Adipocyte (in vitro differentiated cells): ENCODE data around the gene ATR.
"Not testable (repeated sequence)": the region's sequence is repeated elsewhere in the genome, so short reads cannot be mapped to it uniquely, and the experiment has no call there.

Experiments used
- DNase-seq: peaks from one replicate; pipeline ENCODE4 v3.0.0-alpha.2; 2015; ENCODE audit warnings: low read depth
- H3K27me3 ChIP-seq: replicated peaks from 2 replicates; pipeline ENCODE4 v1.7.0; 2013; ENCODE audit warnings: mild to moderate bottlenecking, low read length, moderate library complexity; ENCODE audit not compliant: control insufficient read depth, insufficient read depth
- H3K36me3 ChIP-seq: 2 replicates; pipeline ENCODE4 v1.7.0; 2013; ENCODE audit warnings: low read length, mild to moderate bottlenecking, moderate library complexity; ENCODE audit not compliant: control insufficient read depth, insufficient read depth, severe bottlenecking
- H3K4me1 ChIP-seq: 2 replicates; pipeline ENCODE4 v1.7.0; 2013; ENCODE audit warnings: mild to moderate bottlenecking, low read length, moderate library complexity; ENCODE audit not compliant: control insufficient read depth, insufficient read depth
- H3K4me3 ChIP-seq: 2 replicates; pipeline ENCODE4 v1.7.0; 2013; ENCODE audit warnings: mild to moderate bottlenecking, low read length, moderate library complexity
- H3K9ac ChIP-seq: 2 replicates; pipeline ENCODE4 v1.7.0; 2013; ENCODE audit warnings: mild to moderate bottlenecking, low read length, moderate library complexity
- H3K9me3 ChIP-seq: 2 replicates; pipeline ENCODE4 v1.7.0; 2013; ENCODE audit warnings: mild to moderate bottlenecking, low read length, moderate library complexity; ENCODE audit not compliant: control insufficient read depth

ATR gene

DNA sequence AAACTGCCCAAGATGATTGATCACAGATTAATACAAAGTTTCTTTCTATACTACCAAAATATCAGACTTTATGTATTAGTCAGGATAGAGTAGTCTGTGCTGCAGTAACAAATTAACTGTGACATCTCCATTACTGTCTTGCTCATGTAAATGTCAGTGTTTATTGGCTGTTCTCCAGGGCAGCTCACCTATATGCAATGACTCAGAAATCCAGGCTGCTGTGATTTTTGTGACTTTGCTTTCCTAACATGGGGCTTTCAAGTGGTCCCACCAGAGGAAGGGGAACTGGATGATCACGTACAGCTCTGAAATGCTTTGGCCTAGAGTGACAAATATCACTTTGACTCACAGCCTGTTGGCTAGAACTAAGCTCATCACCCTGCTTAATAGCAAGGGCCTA lies 30.6 kb upstream of the ATR start:
- H3K9me3 ChIP-seq = no peaks in the 10 kb centered on the region
- H3K4me1 ChIP-seq = no peaks in the 10 kb centered on the region
- no peaks in the 10 kb centered on the region for H3K27me3 ChIP-seq
- no peak overlapping the region for H3K9ac ChIP-seq
- no peak overlapping the region for H3K4me3 ChIP-seq
- no peak for DNase-seq
- H3K36me3 ChIP-seq = no peaks in the 10 kb centered on the region

DNA sequence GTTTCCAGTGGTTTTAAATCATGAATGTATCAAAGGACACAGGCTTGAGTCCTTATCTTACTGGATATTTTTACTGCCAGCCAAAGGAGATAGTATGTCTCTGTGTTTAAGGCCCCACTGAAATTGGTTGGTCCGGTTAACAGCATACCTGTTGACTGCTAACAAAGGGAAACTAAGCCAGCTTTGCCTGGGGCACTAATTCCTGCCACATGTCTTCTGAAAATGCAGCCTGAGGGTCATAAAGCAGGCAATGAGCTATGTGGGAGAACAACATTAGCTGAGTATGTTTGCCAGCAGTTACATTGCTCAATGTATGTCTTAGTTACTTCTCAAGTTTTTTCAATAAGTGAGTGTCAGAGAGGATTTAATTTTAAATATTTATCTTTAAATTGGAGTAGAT lies 30.1 kb upstream of the ATR start:
- no peak overlapping the region for H3K9ac ChIP-seq
- no peaks in the 10 kb centered on the region for H3K27me3 ChIP-seq
- H3K9me3 ChIP-seq = no peaks in the 10 kb centered on the region
- DNase-seq = peak; percentile 41
- no peaks in the 10 kb centered on the region for H3K36me3 ChIP-seq
- no peak overlapping the region for H3K4me3 ChIP-seq
- H3K4me1 ChIP-seq = no peaks in the 10 kb centered on the region

DNA sequence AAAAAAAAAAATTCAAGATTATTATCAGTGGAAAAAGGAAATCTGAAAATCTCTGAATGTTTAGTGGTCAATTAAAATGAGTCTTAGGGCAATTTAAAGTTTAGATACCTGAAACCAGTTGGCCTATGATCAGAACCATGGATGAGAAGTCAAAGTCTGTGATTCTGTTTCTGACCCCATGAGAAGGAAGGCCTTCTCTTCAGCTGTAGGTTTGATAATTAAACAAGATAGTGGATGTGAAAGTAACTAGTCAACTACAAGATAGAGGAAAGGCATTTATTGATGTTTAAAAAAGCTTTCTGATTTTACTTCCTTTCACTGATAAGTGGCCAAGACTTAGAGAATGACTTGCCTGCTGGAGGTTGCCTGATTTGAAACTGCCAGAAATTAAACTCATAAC lies 26.4 kb upstream of the ATR start:
- H3K27me3 ChIP-seq = no peaks in the 10 kb centered on the region
- H3K9me3 ChIP-seq = no peaks in the 10 kb centered on the region
- H3K9ac ChIP-seq = no peak overlapping the region
- DNase-seq = no peak
- H3K36me3 ChIP-seq = no peaks in the 10 kb centered on the region
- no peak overlapping the region for H3K4me3 ChIP-seq
- no peaks in the 10 kb centered on the region for H3K4me1 ChIP-seq

DNA sequence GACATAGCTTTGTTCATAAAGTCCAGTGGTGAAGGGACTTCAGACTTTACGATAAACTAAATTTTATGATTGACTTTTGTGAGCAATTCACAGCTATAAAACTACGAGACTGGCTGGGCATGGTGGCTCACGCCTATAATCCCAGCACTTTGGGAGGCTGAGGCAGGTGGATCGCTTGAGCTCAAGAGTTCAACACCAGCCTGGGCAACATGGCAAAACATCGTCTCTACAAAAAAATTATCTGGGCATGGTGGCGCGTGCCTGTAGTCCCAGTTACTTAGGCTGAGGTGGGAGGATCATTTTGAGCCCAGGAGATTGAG lies 24.8 kb upstream of the ATR start:
- not testable (repeated sequence) for H3K9ac ChIP-seq, H3K9me3 ChIP-seq, H3K27me3 ChIP-seq, H3K36me3 ChIP-seq, DNase-seq, H3K4me3 ChIP-seq, H3K4me1 ChIP-seq

DNA sequence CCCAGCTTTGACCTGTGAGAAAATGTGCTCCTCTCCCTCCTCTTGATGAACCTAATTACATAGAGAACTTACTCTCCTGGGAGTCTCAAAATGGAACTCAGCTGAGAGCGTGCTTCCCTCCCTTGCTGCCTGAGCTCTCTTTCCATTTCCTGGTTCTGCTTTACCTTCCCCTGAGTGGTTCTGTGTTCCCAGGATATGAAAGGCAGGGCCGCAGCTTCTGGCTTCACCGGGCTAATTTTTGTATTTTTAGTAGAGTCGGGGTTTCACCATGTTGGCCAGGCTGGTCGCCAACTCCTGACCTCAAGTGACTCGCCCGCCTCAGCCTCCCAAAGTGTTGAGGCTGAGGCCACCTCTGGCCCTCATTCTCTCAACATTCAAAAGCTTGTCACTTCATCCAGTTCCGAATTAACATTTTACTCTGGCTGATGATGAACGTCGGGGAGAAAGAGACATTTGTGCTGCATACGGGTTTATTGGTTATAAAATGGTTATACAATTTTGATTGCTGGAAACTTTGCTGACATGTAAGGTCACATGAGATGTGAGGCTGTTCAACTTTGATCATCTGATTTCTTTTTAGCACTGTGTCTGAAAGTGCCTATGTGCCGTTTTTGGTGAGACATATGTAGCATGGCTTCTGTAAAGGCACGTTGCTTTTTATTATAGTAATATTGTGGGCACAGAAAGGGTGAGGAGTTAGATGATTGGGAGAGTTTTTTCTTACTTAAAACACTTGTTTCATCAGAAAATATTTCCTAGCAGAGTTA lies 24.3 kb upstream of the ATR start:
- no peaks in the 10 kb centered on the region for H3K36me3 ChIP-seq
- H3K4me3 ChIP-seq = no peak overlapping the region
- no peak for DNase-seq
- H3K9me3 ChIP-seq = no peaks in the 10 kb centered on the region
- no peaks in the 10 kb centered on the region for H3K27me3 ChIP-seq
- no peaks in the 10 kb centered on the region for H3K4me1 ChIP-seq
- no peak overlapping the region for H3K9ac ChIP-seq

DNA sequence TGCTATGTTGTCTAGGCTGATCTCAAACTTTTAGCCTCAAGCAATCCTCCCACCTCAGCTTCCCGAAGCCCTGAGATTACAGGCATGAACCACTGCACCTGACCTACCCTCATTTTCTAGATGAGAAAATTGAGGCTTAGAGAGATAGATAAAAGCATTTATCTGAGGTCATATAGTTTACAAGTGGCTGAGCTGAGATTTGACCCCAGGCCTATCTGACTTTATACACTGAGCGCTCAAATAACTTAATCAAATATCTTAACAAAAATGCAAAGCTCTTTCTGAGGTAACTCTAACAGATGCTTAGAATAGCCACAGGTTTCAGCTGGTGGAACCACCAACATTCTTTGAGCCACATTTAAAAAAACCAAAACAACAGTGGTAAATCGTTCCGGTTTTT lies 23.2 kb upstream of the ATR start:
- Histone ChIP-seq H3K4me1 (no peaks in the 10 kb centered on the region), H3K9ac (no peak overlapping the region), H3K27me3 (no peaks in the 10 kb centered on the region), H3K36me3 (no peaks in the 10 kb centered on the region), H3K9me3 (no peaks in the 10 kb centered on the region), H3K4me3 (no peak overlapping the region)
- no peak for DNase-seq

DNA sequence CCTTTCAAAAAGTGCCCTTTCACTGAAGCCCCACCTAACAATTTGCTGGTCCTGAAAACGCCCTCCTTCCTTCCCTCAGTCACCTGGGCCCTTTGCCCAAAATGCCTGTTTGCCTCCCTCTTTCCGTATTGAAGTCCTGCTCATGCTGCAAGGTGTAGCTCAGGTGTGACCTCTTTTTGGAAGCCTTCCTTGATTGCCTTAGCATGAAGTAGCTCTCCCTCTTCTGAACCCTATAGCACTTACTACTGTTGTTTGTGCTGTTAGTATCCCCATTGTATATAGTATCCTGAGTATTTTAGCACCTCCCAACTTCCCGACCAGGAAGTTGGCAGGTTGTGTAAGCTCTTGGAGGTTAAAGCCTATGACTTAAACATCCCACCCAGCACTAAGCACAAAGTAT lies 19.4 kb upstream of the ATR start:
- no peaks in the 10 kb centered on the region for H3K27me3 ChIP-seq
- H3K9ac ChIP-seq = no peak overlapping the region
- no peaks in the 10 kb centered on the region for H3K9me3 ChIP-seq
- no peak overlapping the region for H3K4me3 ChIP-seq
- H3K36me3 ChIP-seq = no peaks in the 10 kb centered on the region
- no peak for DNase-seq
- H3K4me1 ChIP-seq = peaks cover 8% of the 10 kb centered on the region

DNA sequence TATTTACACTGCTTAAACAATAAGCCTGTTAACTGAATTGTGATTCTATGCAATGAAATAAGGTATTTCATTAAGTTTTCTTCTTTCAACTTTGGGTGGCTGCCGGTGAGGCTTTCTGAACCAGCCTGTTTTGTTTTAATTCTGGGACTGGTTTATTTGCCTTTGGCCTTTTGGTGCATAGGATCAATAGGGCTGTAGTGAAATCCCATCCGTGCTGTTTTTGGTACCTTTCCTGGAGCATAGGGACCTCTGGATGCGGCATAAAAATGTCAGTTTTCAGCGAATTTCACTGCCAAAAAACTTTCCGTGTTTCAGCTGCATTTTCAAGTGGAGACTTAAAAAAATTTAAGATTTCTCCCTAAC lies 18.2 kb upstream of the ATR start:
- H3K4me1 ChIP-seq = peaks cover 8% of the 10 kb centered on the region
- DNase-seq = no peak

DNA sequence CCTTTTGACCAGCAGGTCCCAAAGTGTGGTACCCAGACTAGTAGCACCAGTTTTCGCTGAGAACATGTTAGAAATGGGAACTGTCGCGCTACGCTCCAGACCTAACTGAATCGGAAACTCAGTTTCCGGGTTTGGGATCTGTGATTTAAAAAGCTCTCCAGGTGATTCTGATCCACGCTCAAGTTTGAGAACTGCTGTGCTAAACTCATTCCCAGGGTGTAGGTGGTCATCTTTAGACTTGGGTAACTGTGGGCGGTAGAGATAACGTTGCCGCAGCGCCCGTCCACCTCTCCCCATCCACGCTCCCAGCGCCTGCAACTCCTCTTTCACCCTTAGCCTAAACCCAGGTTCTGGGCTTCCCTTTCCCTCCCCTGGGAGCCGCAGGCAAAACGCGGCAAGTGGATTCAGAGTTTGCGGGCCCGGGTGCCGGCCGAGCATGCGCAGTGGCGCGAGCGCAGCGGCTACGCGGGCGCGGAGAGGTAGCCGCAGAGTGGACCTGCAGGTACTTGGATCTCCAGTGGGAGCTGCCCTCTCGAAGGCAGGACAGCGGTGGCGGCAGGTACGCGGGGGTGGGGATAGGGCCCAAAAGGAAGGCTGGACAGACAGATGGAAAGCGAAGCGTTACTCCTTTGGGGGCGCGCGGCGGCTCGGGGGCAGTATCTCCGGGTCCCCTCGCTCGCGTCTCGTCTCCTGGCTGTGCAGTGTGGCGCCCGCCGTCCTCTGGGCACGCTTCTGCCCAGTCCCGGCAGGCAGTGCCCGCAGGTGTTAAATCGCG lies 17.6 kb upstream of the ATR start, which contains the start of gene PLS1:
Gene PLS1 (plus strand): TSS at position 443 of the 775 bp plus-strand sequence. CDS start 67,845 bp downstream, outside the sequence.
- Histone ChIP-seq H3K4me1 (peaks cover 8% of the 10 kb centered on the region), H3K27me3 (no peaks in the 10 kb centered on the region), H3K4me3 (peak within 1 kb of the TSS; percentile 92), H3K9ac (peak within 1 kb of the TSS; percentile 45), H3K36me3 (no peaks in the 10 kb centered on the region), H3K9me3 (no peaks in the 10 kb centered on the region)
- peak; percentile 83 for DNase-seq

More for the DNA sequence above, 18.2 kb upstream of the ATR start:
- Histone ChIP-seq H3K4me3 (peak overlapping the region; percentile 92), H3K9ac (peak overlapping the region; percentile 45), H3K27me3 (no peaks in the 10 kb centered on the region), H3K9me3 (no peaks in the 10 kb centered on the region), H3K36me3 (no peaks in the 10 kb centered on the region)

DNA sequence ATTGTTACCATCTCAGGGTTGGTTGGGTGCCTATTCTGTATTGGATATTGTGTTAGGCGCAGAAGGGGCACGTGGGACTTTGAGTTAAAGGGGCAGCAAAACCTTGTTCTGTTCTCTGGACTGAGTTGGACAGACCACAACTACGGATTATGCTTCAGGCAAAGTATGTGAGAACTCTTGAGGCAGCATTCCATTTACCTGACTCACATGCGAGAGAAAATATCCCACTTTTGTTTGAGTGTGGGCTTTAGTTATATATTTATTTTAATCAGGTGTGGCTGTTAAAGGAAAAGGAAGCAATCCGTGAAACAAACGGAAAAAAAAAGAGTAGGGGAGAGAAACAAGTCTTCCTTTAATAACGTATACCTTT lies 17.0 kb upstream of the ATR start:
- H3K9me3 ChIP-seq = no peaks in the 10 kb centered on the region
- peak overlapping the region; percentile 92 for H3K4me3 ChIP-seq
- no peaks in the 10 kb centered on the region for H3K36me3 ChIP-seq
- H3K27me3 ChIP-seq = no peaks in the 10 kb centered on the region
- peak; percentile 71 for DNase-seq
- H3K9ac ChIP-seq = peak overlapping the region; percentile 45
- peaks cover 8% of the 10 kb centered on the region for H3K4me1 ChIP-seq

DNA sequence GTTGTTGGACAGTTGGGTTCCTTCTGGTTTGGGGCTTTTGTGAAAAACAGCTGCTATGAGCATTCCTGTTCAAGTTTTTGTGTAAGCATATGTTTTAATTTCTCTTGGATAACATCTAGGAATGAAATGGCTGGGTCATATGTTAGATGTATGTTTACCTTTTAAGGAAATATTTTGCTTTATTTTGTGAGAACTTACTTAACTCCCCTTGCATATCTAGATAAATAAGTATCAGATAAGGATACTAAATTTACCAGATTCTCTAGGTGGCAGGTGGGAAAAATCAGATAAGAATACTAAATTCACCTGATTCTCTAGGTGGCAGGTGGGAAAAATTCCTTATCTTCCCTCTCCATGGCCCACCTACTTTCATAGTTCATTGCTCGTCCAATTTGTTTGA lies 16.6 kb upstream of the ATR start:
- Histone ChIP-seq H3K36me3 (no peaks in the 10 kb centered on the region), H3K9ac (no peak overlapping the region), H3K4me1 (peaks cover 8% of the 10 kb centered on the region), H3K9me3 (no peaks in the 10 kb centered on the region), H3K4me3 (no peak overlapping the region), H3K27me3 (no peaks in the 10 kb centered on the region)
- DNase-seq = no peak
